GM11168 (cell line): ENCODE results near the gene HDGFL2.

Source experiments
- in situ Hi-C: fragments of 300-500 bp; cut with MboI; formaldehyde crosslinking; loops from one replicate; pipeline ENCODE4 v1.12.0; 2022; ENCODE audit warnings: low sequenced_read_pairs; ENCODE audit not compliant: unreplicated experiment

Gene HDGFL2

GRCh38 chr19:4444765-4445741 is 27.0 kb upstream of the HDGFL2 start:
- in situ Hi-C loops = no loop called here

GRCh38 chr19:4445963-4446703 is 26.0 kb upstream of the HDGFL2 start:
- in situ Hi-C loops = no loop called here

- in situ Hi-C loops = no loop called here
Measured at GRCh38 chr19:4446704-4447200, 25.3 kb upstream of the HDGFL2 start.

- in situ Hi-C loops = no loop called here
Measured at GRCh38 chr19:4447327-4448146, 24.6 kb upstream of the HDGFL2 start.

GRCh38 chr19:4448147-4448985 is 23.7 kb upstream of the HDGFL2 start:
- in situ Hi-C loops = no loop called here

GRCh38 chr19:4449022-4449638 is 23.0 kb upstream of the HDGFL2 start:
- in situ Hi-C loops = no loop called here

GRCh38 chr19:4449639-4450028 is 22.5 kb upstream of the HDGFL2 start:
- in situ Hi-C loops = no loop called here

- in situ Hi-C loops = no loop called here
Measured at GRCh38 chr19:4452230-4452990, 19.7 kb upstream of the HDGFL2 start.

- in situ Hi-C loops = no loop called here
Measured at GRCh38 chr19:4453232-4454179, 18.6 kb upstream of the HDGFL2 start.

- in situ Hi-C loops = no loop called here
Measured at GRCh38 chr19:4454747-4455718, 17.1 kb upstream of the HDGFL2 start.

- in situ Hi-C loops = no loop called here
Measured at GRCh38 chr19:4455719-4456475, 16.2 kb upstream of the HDGFL2 start.

GRCh38 chr19:4456476-4456842 is 15.6 kb upstream of the HDGFL2 start:
- in situ Hi-C loops = no loop called here

GRCh38 chr19:4456843-4457653 is 15.0 kb upstream of the HDGFL2 start:
- in situ Hi-C loops = no loop called here

GRCh38 chr19:4457654-4458395 is 14.3 kb upstream of the HDGFL2 start, which contains the start of gene UBXN6:
UBXN6 (minus strand) TSS chr19:4457794; CDS start chr19:4457697, 97 bp downstream.
- in situ Hi-C loops = no loop called here
